ENCODE measurements around the gene OR52K1.

- TF ChIP-seq, protein P1, sequence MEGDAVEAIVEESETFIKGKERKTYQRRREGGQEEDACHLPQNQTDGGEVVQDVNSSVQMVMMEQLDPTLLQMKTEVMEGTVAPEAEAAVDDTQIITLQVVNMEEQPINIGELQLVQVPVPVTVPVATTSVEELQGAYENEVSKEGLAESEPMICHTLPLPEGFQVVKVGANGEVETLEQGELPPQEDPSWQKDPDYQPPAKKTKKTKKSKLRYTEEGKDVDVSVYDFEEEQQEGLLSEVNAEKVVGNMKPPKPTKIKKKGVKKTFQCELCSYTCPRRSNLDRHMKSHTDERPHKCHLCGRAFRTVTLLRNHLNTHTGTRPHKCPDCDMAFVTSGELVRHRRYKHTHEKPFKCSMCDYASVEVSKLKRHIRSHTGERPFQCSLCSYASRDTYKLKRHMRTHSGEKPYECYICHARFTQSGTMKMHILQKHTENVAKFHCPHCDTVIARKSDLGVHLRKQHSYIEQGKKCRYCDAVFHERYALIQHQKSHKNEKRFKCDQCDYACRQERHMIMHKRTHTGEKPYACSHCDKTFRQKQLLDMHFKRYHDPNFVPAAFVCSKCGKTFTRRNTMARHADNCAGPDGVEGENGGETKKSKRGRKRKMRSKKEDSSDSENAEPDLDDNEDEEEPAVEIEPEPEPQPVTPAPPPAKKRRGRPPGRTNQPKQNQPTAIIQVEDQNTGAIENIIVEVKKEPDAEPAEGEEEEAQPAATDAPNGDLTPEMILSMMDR (IDR thresholded peaks at IDR 0.05) = no peak
- TF ChIP-seq POLR2A (IDR thresholded peaks at IDR 0.05) (no peak), POLR2AphosphoS5 (IDR thresholded peaks at IDR 0.05) (no peak)
These were observed 39.9 kb downstream of the OR52K1 start for GRCh38 chr11:4522339-4522738.
